WTC11 (cell line): ENCODE data around the gene DRGX. TPM values are rescaled to one million over a fixed set of nuclear protein-coding genes. Genes with fewer than 3 reads are reported as not detected.
A peak's percentile ranks its signal among the peaks of the same experiment; 100 is the strongest.

ENCODE experiments used
- ATAC-seq: fragments of 200-7000 bp; cut with Tn5 transposase; 2 replicates; pipeline ENCODE4 v1.10.0; 2021; ENCODE audit warnings: mild to moderate bottlenecking, moderate library complexity
- CTCF ChIA-PET: fragments of 300-600 bp; sonication (Branson Sonifier 250); formaldehyde crosslinking; loops from one replicate; lab custom pipeline; 2021; ENCODE audit warnings: antibody characterized with exemption; lab: Charles Lee
- POLR2A ChIA-PET: fragments of 350-600 bp; sonication (Branson Sonifier 250); formaldehyde crosslinking; loops from one replicate; lab custom pipeline; 2021; ENCODE audit warnings: antibody characterized with exemption; lab: Charles Lee
- DNase-seq: peaks from one replicate; pipeline ENCODE4 v3.0.0; 2021; ENCODE audit warnings: low spot score
- H3K27ac Mint-ChIP-seq: 2 replicates; pipeline ENCODE4 v1.8.0; 2021; ENCODE audit warnings: mixed read lengths
- H3K27me3 Mint-ChIP-seq: 2 replicates; pipeline ENCODE4 v1.8.0; 2021; ENCODE audit warnings: low read depth, mild to moderate bottlenecking, moderate library complexity, mixed read lengths
- H3K36me3 Mint-ChIP-seq: 2 replicates; pipeline ENCODE4 v1.8.0; 2021; ENCODE audit warnings: mixed read lengths
- H3K4me1 Mint-ChIP-seq: 2 replicates; pipeline ENCODE4 v1.8.0; 2022; ENCODE audit warnings: mixed read lengths
- H3K4me3 Mint-ChIP-seq: 2 replicates; pipeline ENCODE4 v1.8.0; 2021; ENCODE audit warnings: mild to moderate bottlenecking, moderate library complexity, mixed read lengths
- H3K9me3 Mint-ChIP-seq: 2 replicates; pipeline ENCODE4 v1.8.0; 2021; ENCODE audit warnings: mixed read lengths
- GABPB1 ChIP-seq: sonication (generic); formaldehyde crosslinking; IDR thresholded peaks from 2 replicates; pipeline ENCODE4 v1.8.1; 2023; ENCODE audit warnings: mild to moderate bottlenecking, missing genetic modification reagents
- KAT7 ChIP-seq: sonication (generic); formaldehyde crosslinking; IDR thresholded peaks from 2 replicates; pipeline ENCODE4 v1.8.1; 2023; ENCODE audit warnings: missing genetic modification reagents, mild to moderate bottlenecking, borderline replicate concordance
- MAX ChIP-seq: sonication (generic); formaldehyde crosslinking; IDR thresholded peaks from 2 replicates; pipeline ENCODE4 v1.8.0; 2022; ENCODE audit warnings: mild to moderate bottlenecking, missing genetic modification reagents
- RORB ChIP-seq: fragments of 250-450 bp; sonication (Bioruptor Pico); IDR thresholded peaks from 2 replicates; pipeline ENCODE4 v1.9.0; 2021; ENCODE audit warnings: mild to moderate bottlenecking
- STAT6 ChIP-seq: sonication (generic); formaldehyde crosslinking; conservative IDR thresholded peaks from 2 replicates; pipeline ENCODE4 v1.8.1; 2023; ENCODE audit warnings: mild to moderate bottlenecking, low read depth, missing genetic modification reagents, moderate library complexity
- ZNF138 ChIP-seq: sonication (generic); formaldehyde crosslinking; conservative IDR thresholded peaks from 2 replicates; pipeline ENCODE4 v1.8.1; 2022; ENCODE audit warnings: mild to moderate bottlenecking, moderate library complexity, missing genetic modification reagents
- ZNF416 ChIP-seq: fragments of 250-450 bp; sonication (Bioruptor Pico); IDR thresholded peaks from 2 replicates; pipeline ENCODE4 v1.9.0; 2021; ENCODE audit warnings: mild to moderate bottlenecking, inconsistent platforms
- ZNF532 ChIP-seq: fragments of 250-450 bp; sonication (Bioruptor Pico); IDR thresholded peaks from 2 replicates; pipeline ENCODE4 v1.9.0; 2021; ENCODE audit warnings: mild to moderate bottlenecking, borderline replicate concordance
- ZSCAN18 ChIP-seq: fragments of 250-450 bp; sonication (Bioruptor Pico); IDR thresholded peaks from 2 replicates; pipeline ENCODE4 v2.1.2; 2022; ENCODE audit warnings: mild to moderate bottlenecking, moderate library complexity
- total RNA-seq: library from RNA; stranded (reverse); gene quantifications from 3 replicates; pipeline ENCODE4 v1.2.3, GENCODE V29; 2021

The DRGX gene
- total RNA-seq, 1 experiment from 2014 or later, result not detected

GRCh38 chr10:49362596-49363260 is 33.2 kb downstream of the DRGX start:
- H3K27ac Mint-ChIP-seq, result no peak overlapping the region

More at GRCh38 chr10:49362596-49363260, 33.2 kb downstream of the DRGX start:
- Mint-ChIP-seq H3K36me3 (no peaks in the 10 kb centered on the region), H3K9me3 (peaks cover 3% of the 10 kb centered on the region; the same call in 1 of the 2 replicates), H3K4me3 (no peak overlapping the region), H3K27me3 (no peaks in the 10 kb centered on the region; the same call in 1 of the 2 replicates), H3K4me1 (peaks cover 20% of the 10 kb centered on the region)
- ATAC-seq (no peak), DNase-seq (no peak)
- POLR2A ChIA-PET, result no interaction called here
- CTCF ChIA-PET, result interaction anchor here (1.1 to 1.2 kb wide), 2 partner anchors 38 to 45 kb away, joined by 3 to 5 read pairs; no protein-coding TSS in a partner anchor
- TF ChIP-seq RORB (CRISPR knock-in tag) (no peak), ZSCAN18 (CRISPR knock-in tag) (no peak), ZNF138 (no peak), MAX (CRISPR knock-in tag) (no peak), GABPB1 (CRISPR knock-in tag) (peak; percentile 57), STAT6 (no peak), ZNF532 (CRISPR knock-in tag) (no peak), ZNF416 (CRISPR knock-in tag) (no peak), KAT7 (CRISPR knock-in tag) (no peak)
